GM12878 (cell line): ENCODE data around the gene SDHC. TPM values are rescaled to one million over a fixed set of nuclear protein-coding genes. Genes with fewer than 3 reads are reported as not detected.

ENCODE experiments used
- ATAC-seq: fragments of 200-7000 bp; cut with Tn5 transposase; 3 replicates; pipeline ENCODE4 v1.9.1; 2020; ENCODE audit warnings: mild to moderate bottlenecking, moderate library complexity
- Bru-seq: library from RNA; stranded (reverse); fragments of 400-500 nt; gene quantifications from one replicate; lab custom pipeline; 2021; lab: Mats Ljungman, UMichigan
- BruChase-seq, 2 experiments: library from RNA; stranded (reverse); fragments of 400-500 nt; gene quantifications; one replicate each; lab custom pipeline; 2021; lab: Mats Ljungman, UMichigan
- BruUV-seq: library from RNA; stranded (reverse); fragments of 400-500 nt; replicated peaks from 2 replicates; lab custom pipeline; 2021; lab: Mats Ljungman, UMichigan
- CTCF ChIA-PET: fragments of 300-600 bp; sonication (Branson Sonifier 250); formaldehyde crosslinking; extraction: SDS; loops from one replicate; lab custom pipeline; 2021; ENCODE audit warnings: inconsistent platforms; lab: Yijun Ruan, JAX
- POLR2A ChIA-PET: fragments of 350-600 bp; formaldehyde crosslinking; extraction: SDS; loops from one replicate; lab custom pipeline; 2021; ENCODE audit warnings: inconsistent platforms; lab: Charles Lee
- RAD21 ChIA-PET: fragments of 300-600 bp; sonication (Branson Sonifier 250); formaldehyde crosslinking; loops from one replicate; lab custom pipeline; 2023; ENCODE audit warnings: antibody characterized with exemption; ENCODE audit not compliant: unreplicated experiment; lab: Charles Lee
- SMC1A ChIA-PET: fragments of 300-600 bp; sonication (Branson Sonifier 250); formaldehyde crosslinking; loops from one replicate; lab custom pipeline; 2023; ENCODE audit not compliant: unreplicated experiment, uncharacterized antibody; lab: Charles Lee
- DNase-seq: peaks from one replicate; pipeline ENCODE4 v3.0.0-alpha.2; 2011; ENCODE audit warnings: low read depth, low spot score
- FAIRE-seq: peaks from 3 replicates; lab custom pipeline; 2011; peaks lifted over from hg19 to GRCh38; lab: Jason Lieb, UNC
- H2AFZ ChIP-seq: 2 replicates; pipeline ENCODE4 v1.6.0; 2011; ENCODE audit warnings: low read depth, low read length, control low read depth; ENCODE audit not compliant: control insufficient read depth
- H3K27ac ChIP-seq: 2 replicates; pipeline ENCODE4 v1.5.1; 2011; ENCODE audit warnings: control low read depth; ENCODE audit not compliant: control insufficient read depth, insufficient read depth
- H3K27me3 ChIP-seq, 2 experiments: replicated peaks in 1 of 2; 2 replicates each; pipeline versions ENCODE4 v1.6.0 to v1.6.1; 2011; ENCODE audit warnings: low read length in 1 of 2; ENCODE audit not compliant: control insufficient read depth in 2 of 2, insufficient read depth in 2 of 2
- H3K36me3 ChIP-seq, 2 experiments: 2 replicates each; pipeline ENCODE4 v1.5.1; 2011; ENCODE audit warnings: low read length in 1 of 2; ENCODE audit not compliant: control insufficient read depth in 2 of 2, insufficient read depth in 2 of 2
- H3K4me1 ChIP-seq: 2 replicates; pipeline ENCODE4 v1.6.1; 2011; ENCODE audit warnings: mild to moderate bottlenecking, low read length, moderate library complexity, mixed read lengths; ENCODE audit not compliant: control insufficient read depth, insufficient read depth
- H3K4me2 ChIP-seq: 2 replicates; pipeline ENCODE4 v1.6.0; 2011; ENCODE audit warnings: control low read depth; ENCODE audit not compliant: control insufficient read depth, insufficient read depth
- H3K4me3 ChIP-seq: fragments of 200-600 bp; sonication (generic); 2 replicates; pipeline ENCODE4 v1.5.1; 2016
- H3K79me2 ChIP-seq: 2 replicates; pipeline ENCODE4 v1.6.0; 2011; ENCODE audit warnings: low read length; ENCODE audit not compliant: control insufficient read depth, insufficient read depth
- H3K9ac ChIP-seq: 2 replicates; pipeline ENCODE4 v1.8.0; 2011; ENCODE audit warnings: low read length, control low read depth, mixed read lengths; ENCODE audit not compliant: control insufficient read depth, insufficient read depth
- H3K9me3 ChIP-seq: replicated peaks from 3 replicates; pipeline ENCODE4 v1.5.1; 2011; ENCODE audit warnings: mild to moderate bottlenecking, low read length; ENCODE audit not compliant: control insufficient read depth, insufficient read depth
- H4K20me1 ChIP-seq: 2 replicates; pipeline ENCODE4 v1.6.0; 2011; ENCODE audit not compliant: control insufficient read depth, insufficient read depth
- BRCA1 ChIP-seq: IDR thresholded peaks from 2 replicates; pipeline ENCODE4 v1.6.1; 2011; ENCODE audit warnings: low read depth, low read length, improper control_type of control experiment
- GABPA ChIP-seq: IDR thresholded peaks from 2 replicates; pipeline ENCODE4 v1.6.1; 2014; ENCODE audit warnings: antibody characterized with exemption, low read depth, mild to moderate bottlenecking, inconsistent platforms
- NFYB ChIP-seq: IDR thresholded peaks from 2 replicates; pipeline ENCODE4 v1.6.1; 2011; ENCODE audit warnings: low read depth, mild to moderate bottlenecking, low read length, improper control_type of control experiment, moderate library complexity; ENCODE audit not compliant: insufficient read depth
- NR2C1 ChIP-seq: fragments of 450-650 bp; IDR thresholded peaks from 2 replicates; pipeline ENCODE4 v1.6.1; 2017; ENCODE audit warnings: antibody characterized with exemption, mild to moderate bottlenecking, moderate library complexity
- PAX8 ChIP-seq: fragments of 450-650 bp; IDR thresholded peaks from 2 replicates; pipeline ENCODE4 v1.6.1; 2017; ENCODE audit warnings: mild to moderate bottlenecking, moderate library complexity
- PML ChIP-seq: IDR thresholded peaks from 2 replicates; pipeline ENCODE4 v1.6.1; 2012; ENCODE audit warnings: low read length, inconsistent platforms
- SIX5 ChIP-seq: IDR thresholded peaks from 2 replicates; pipeline ENCODE4 v1.6.1; 2011; ENCODE audit warnings: mild to moderate bottlenecking, low read depth, low read length, moderate library complexity; ENCODE audit not compliant: severe bottlenecking
- SREBF1 ChIP-seq: IDR thresholded peaks from 2 replicates; pipeline ENCODE4 v1.6.1; 2012; ENCODE audit warnings: mild to moderate bottlenecking, low read length
- WGBS: methylation state at CpG from one replicate; pipeline ENCODE4 v1.1.6; 2016; ENCODE audit warnings: low lambda C conversion rate; ENCODE audit not compliant: insufficient replicate concordance, insufficient coverage; ENCODE audit errors: missing lambda C conversion rate; 5-methylcytosine and 5-hydroxymethylcytosine counted together
- in situ Hi-C: fragments of 300-500 bp; cut with MboI; formaldehyde crosslinking; loops from 9 replicates; pipeline ENCODE4 v1.14.3; 2018; ENCODE audit warnings: mixed read lengths
- intact Hi-C: fragments of 100-400 bp; cut with micrococcal nuclease; formaldehyde crosslinking; loops from one replicate; pipeline ENCODE4 v1.14.2; 2022; ENCODE audit not compliant: unreplicated experiment
- long read RNA-seq, 2 experiments: library from polyadenylated mRNA; unstranded; transcript quantifications; one replicate each; pipeline ENCODE4 v2.0.0, GENCODE V29; 2019 to 2020
- polyA minus RNA-seq, 3 experiments: library from RNA; depleted of rRNA, polyadenylated mRNA; stranded (reverse); fragments of >200 nt; gene quantifications; 2 replicates each; pipeline ENCODE4 v1.2.3, GENCODE V29; 2011
- polyA plus RNA-seq, 11 experiments: library from polyadenylated mRNA; depleted of rRNA in 4 of 11; unstranded in 6 of 11; stranded (reverse) in 5 of 11; fragments of >200 nt; fragmentation: Nextera tagmentation in 4 of 11; fragmentation: Illumina TruSeq in 1 of 11; extraction: Ambion mirVana in 4 of 11; extraction: Trizol in 1 of 11; gene quantifications; 1 replicate in 1 of 11; 2 replicates in 10 of 11; pipeline versions ENCODE4 v1.2.1 to v1.2.3, GENCODE V29; 2011 to 2016; ENCODE audit warnings: inconsistent platforms in 2 of 11, missing spikeins in 2 of 11, low read depth in 1 of 11
- total RNA-seq, 4 experiments: library from RNA; depleted of rRNA in 3 of 4; stranded (reverse); fragments of >200 nt in 3 of 4; fragmentation: Illumina TruSeq in 1 of 4; extraction: Trizol in 1 of 4; gene quantifications; 2 replicates each; pipeline versions ENCODE4 v1.2.1 to v1.2.3, GENCODE V29; 2013 to 2021
- TF ChIP-seq, protein P1 (sequence below): IDR thresholded peaks from 2 replicates; pipeline ENCODE4 v1.6.1; 2011; ENCODE audit warnings: low read depth, low read length, improper control_type of control experiment, borderline replicate concordance
- TF ChIP-seq, protein P2 (sequence below): IDR thresholded peaks from 2 replicates; pipeline ENCODE4 v1.6.1; 2012; ENCODE audit warnings: low read length, inconsistent platforms

Gene SDHC, protein sequence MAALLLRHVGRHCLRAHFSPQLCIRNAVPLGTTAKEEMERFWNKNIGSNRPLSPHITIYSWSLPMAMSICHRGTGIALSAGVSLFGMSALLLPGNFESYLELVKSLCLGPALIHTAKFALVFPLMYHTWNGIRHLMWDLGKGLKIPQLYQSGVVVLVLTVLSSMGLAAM
- 39.0 and 40.0 TPM in 2 replicates for total RNA-seq (2013; cell fraction: nucleolus; rRNA removed)
- total RNA-seq (2014; rRNA removed), result 12.3 and 18.4 TPM in 2 replicates
- total RNA-seq (2014; rRNA removed; fragmentation: Illumina TruSeq; extraction: Trizol), result 58.9 and 59.9 TPM in 2 replicates
- total RNA-seq (2021), result 167 and 179 TPM in 2 replicates
- polyA plus RNA-seq (2011; ENCODE audit: low read depth), result 416 TPM
- 255 and 288 TPM in 2 replicates for polyA plus RNA-seq (2011; rRNA removed)
- 297 and 392 TPM in 2 replicates for polyA plus RNA-seq (2011; cell fraction: cytosol; rRNA removed)
- 97.7 and 106 TPM in 2 replicates for polyA plus RNA-seq (2011; cell fraction: nucleus; rRNA removed)
- 130 and 144 TPM in 2 replicates for polyA plus RNA-seq (2012)
- polyA plus RNA-seq (2014; fragmentation: Illumina TruSeq; extraction: Trizol), result 285 and 375 TPM in 2 replicates
- polyA plus RNA-seq (2014; fragmentation: Nextera tagmentation; extraction: Ambion mirVana), result 100 to 1,000 TPM; 115 to 340 TPM
- 173 and 190 TPM in 2 replicates for polyA plus RNA-seq (2014; rRNA removed)
- 100 to 1,000 TPM; 177 to 179 TPM for polyA plus RNA-seq (2016; fragmentation: Nextera tagmentation; extraction: Ambion mirVana)
- 87.4 and 109 TPM in 2 replicates for polyA minus RNA-seq (2011; rRNA and poly(A)+ RNA removed)
- 43.0 and 50.9 TPM in 2 replicates for polyA minus RNA-seq (2011; cell fraction: cytosol; rRNA and poly(A)+ RNA removed)
- 28.5 and 34.7 TPM in 2 replicates for polyA minus RNA-seq (2011; cell fraction: nucleus; rRNA and poly(A)+ RNA removed)
- percentile 74 among the genes with signal in this experiment for Bru-seq, nascent RNA
- BruChase-seq, experiment 1, labeled RNA remaining after a 6-hour chase, result percentile 79 among the genes with signal in this experiment
- BruChase-seq, experiment 2, labeled RNA remaining after a 2-hour chase, result percentile 72 among the genes with signal in this experiment
- long read RNA-seq, experiment 1, full-length matches to known transcripts, result 45 of 50 reads
- long read RNA-seq, experiment 1, partial matches to known transcripts, result 4 of 50 reads
- long read RNA-seq, experiment 1, other reads (novel, unspliced or antisense), result 1 of 50 reads
- long read RNA-seq, experiment 2, full-length matches to known transcripts, result 128 of 142 reads
- long read RNA-seq, experiment 2, partial matches to known transcripts, result 13 of 142 reads
- long read RNA-seq, experiment 2, other reads (novel, unspliced or antisense), result 1 of 142 reads

DNA sequence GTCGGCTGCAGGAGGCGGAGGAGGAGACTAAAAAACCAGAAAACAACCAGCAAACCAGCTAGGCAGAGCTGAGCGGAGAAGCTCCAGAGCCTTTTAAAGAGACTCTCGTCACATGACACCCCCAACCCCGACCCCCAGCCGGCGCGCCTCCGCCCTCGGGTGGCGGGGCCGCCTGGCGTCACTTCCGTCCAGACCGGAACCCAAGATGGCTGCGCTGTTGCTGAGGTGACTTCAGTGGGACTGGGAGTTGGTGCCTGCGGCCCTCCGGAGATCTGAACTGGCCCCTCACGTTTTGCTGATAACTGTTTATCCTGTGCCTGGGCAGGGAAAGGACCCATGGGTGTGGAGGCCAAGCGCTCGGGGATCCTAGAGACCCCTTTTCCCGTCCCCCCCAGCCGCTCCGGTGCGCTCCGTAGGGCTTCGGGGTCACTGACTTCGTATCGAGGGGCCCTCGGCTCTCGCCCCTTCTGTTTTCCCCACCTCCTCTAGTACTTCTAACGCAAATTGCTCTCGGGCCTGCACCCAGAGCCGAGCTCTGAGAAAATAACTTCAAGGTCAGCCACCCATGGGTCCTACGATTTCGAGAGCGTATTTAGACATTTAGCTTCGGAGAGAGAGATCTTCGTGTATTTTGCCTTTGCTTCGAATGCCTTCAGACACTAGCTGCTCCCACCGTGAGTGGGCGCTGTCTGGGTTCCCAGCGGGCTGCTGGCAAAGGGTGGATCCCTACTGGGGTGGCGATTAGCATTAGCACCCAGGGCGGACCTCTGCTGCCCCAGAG lies at the start of gene SDHC:
TSS of gene SDHC (plus strand) at position 181 of the 781 bp plus-strand sequence. CDS start at position 206, 25 bp downstream.
- BruUV-seq, result TSS peak; percentile 84
- H3K4me1 ChIP-seq, result peaks cover 3% of the 10 kb centered on the region; the same call in 1 of the 2 replicates
- peak within 1 kb of the TSS; percentile 80 for H3K4me3 ChIP-seq
- no peaks in the 10 kb centered on the region for H3K36me3 ChIP-seq
- ChIA-PET POLR2A (interaction anchor here (0.5 to 1.5 kb wide), 5 partner anchors 8 to 90 kb away, joined by 3 to 6 read pairs (median 3); no protein-coding TSS in a partner anchor), CTCF (interaction anchor here (0.6 to 3.6 kb wide), 9 partner anchors 9 to 88 kb away, joined by 3 to 13 read pairs (median 4); partner anchors contain the start of gene TOMM40L), SMC1A (interaction anchor here (0.5 to 3.0 kb wide), 6 partner anchors 11 to 112 kb away, joined by 3 to 16 read pairs (median 4); partner anchors contain the start of genes CFAP126 and NDUFS2), RAD21 (interaction anchor here (0.6 to 1.3 kb wide), 6 partner anchors 54 to 132 kb away, joined by 3 to 6 read pairs (median 4); partner anchors contain the start of gene TOMM40L)
- peak; percentile 99 for ATAC-seq
- H4K20me1 ChIP-seq, result no peaks in the 10 kb centered on the region
- peak within 1 kb of the TSS; percentile 83 for H3K9ac ChIP-seq
- H2AFZ ChIP-seq, result peak within 1 kb of the TSS; percentile 94
- in situ Hi-C loops, result no loop called here
- H3K27ac ChIP-seq, result peak within 1 kb of the TSS; percentile 65
- WGBS, result under 1% methylated on average over 44 of the region's 45 CpGs
- no peaks in the 10 kb centered on the region for H3K9me3 ChIP-seq
- no peaks in the 10 kb centered on the region for H3K27me3 ChIP-seq
- intact Hi-C loops, result loop anchor here (5.0 kb wide), 1 partner anchor 68 kb away; no protein-coding TSS in a partner anchor
- H3K79me2 ChIP-seq, result peaks cover 15% of the 10 kb centered on the region
- peak; percentile 95 for FAIRE-seq
- DNase-seq, result no peak
- peak within 1 kb of the TSS; percentile 85 for H3K4me2 ChIP-seq
- TF ChIP-seq BRCA1 (no peak), NFYB (no peak), NR2C1 (peak; percentile 72), PML (peak; percentile 81), PAX8 (no peak), SREBF1 (no peak), GABPA (peak; percentile 89), SIX5 (no peak)
- TF ChIP-seq, protein P1, sequence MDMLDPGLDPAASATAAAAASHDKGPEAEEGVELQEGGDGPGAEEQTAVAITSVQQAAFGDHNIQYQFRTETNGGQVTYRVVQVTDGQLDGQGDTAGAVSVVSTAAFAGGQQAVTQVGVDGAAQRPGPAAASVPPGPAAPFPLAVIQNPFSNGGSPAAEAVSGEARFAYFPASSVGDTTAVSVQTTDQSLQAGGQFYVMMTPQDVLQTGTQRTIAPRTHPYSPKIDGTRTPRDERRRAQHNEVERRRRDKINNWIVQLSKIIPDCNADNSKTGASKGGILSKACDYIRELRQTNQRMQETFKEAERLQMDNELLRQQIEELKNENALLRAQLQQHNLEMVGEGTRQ, result peak; percentile 70
- TF ChIP-seq, protein P2, sequence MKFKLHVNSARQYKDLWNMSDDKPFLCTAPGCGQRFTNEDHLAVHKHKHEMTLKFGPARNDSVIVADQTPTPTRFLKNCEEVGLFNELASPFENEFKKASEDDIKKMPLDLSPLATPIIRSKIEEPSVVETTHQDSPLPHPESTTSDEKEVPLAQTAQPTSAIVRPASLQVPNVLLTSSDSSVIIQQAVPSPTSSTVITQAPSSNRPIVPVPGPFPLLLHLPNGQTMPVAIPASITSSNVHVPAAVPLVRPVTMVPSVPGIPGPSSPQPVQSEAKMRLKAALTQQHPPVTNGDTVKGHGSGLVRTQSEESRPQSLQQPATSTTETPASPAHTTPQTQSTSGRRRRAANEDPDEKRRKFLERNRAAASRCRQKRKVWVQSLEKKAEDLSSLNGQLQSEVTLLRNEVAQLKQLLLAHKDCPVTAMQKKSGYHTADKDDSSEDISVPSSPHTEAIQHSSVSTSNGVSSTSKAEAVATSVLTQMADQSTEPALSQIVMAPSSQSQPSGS, result no peak
